ENCODE data around the gene HCN3.
"Not testable (repeated sequence)": the region's sequence is repeated elsewhere in the genome, so short reads cannot be mapped to it uniquely, and the experiment has no call there.

The HCN3 gene

DNA sequence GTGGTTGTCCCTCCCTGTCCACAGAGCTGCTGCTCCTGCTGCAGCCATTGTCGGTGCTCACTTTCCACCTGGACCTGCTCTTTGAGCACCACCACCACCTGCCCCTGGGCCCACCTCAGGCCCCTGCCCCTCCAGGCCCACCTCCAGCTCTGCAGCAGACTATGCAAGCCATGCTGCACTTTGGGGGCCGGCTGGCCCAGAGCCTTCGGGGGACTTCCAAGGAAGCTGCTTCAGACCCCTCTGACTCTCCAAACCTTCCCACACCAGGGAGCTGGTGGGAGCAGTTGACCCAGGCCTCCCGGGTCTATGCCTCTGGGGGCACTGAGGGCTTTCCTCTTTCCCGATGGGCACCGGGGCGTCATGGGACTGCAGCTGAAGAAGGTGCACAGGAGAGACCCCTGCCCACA, 49.4 kb downstream of the HCN3 start:
- in situ Hi-C loops (cut with HindIII; ENCODE audit: low pct_unique_long_range_greater_than_20kb, low sequenced_read_pairs), result no loop called here
- DNase-seq (ENCODE audit: low read depth in 1 of 2, low spot score in 1 of 2), result no peak

DNA sequence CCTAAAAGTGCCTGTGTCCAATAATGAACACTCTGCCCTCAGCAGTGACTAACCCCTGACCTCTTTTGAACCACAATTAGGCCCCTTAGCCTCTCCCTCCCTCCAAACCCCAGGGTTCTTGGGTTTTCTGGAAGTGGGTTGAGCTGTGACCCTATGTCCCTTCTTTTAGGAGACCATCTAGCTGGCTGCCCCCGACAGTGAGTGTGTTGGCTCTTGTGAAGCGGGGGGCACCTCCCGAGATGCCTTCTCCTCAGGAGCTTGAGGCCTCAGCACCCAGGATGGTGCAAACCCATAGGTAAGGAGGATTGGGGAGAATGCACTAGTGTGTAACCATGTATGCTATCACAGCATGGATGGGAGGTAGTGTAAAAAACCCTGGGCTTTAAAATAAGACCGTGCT, 50.7 kb downstream of the HCN3 start:
- in situ Hi-C loops (cut with HindIII; ENCODE audit: low pct_unique_long_range_greater_than_20kb, low sequenced_read_pairs), result no loop called here
- TF ChIP-seq JUND (IDR thresholded peaks at IDR 0.05; ENCODE audit: low read depth), result no peak

More for the DNA sequence above, 49.4 kb downstream of the HCN3 start:
- TF ChIP-seq JUND (IDR thresholded peaks at IDR 0.05; ENCODE audit: low read depth), result no peak

DNA sequence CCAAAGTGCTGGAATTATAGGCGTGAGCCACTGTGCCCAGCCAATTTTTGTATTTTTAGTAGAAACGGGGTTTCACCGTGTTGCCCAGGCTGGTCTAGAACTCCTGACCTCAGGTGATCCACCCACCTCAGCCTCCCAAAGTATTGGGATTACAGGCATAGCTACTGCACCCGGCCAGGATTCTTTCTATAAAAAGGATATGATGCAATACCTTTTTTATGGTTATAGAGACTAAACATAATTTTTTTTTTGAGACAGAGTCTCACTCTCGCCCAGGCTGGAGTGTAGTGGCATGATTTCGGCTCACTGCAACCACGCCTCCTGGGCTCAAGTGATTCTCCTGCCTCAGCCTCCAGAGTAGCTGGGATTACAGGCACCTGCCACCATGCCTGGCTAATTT, 51.6 kb downstream of the HCN3 start:
- DNase-seq (ENCODE audit: low read depth in 1 of 2, low spot score in 1 of 2); in situ Hi-C loops (cut with HindIII; ENCODE audit: low pct_unique_long_range_greater_than_20kb, low sequenced_read_pairs): not testable (repeated sequence)

More for the DNA sequence above, 50.7 kb downstream of the HCN3 start:
- DNase-seq (ENCODE audit: low read depth in 1 of 2, low spot score in 1 of 2), result no peak

DNA sequence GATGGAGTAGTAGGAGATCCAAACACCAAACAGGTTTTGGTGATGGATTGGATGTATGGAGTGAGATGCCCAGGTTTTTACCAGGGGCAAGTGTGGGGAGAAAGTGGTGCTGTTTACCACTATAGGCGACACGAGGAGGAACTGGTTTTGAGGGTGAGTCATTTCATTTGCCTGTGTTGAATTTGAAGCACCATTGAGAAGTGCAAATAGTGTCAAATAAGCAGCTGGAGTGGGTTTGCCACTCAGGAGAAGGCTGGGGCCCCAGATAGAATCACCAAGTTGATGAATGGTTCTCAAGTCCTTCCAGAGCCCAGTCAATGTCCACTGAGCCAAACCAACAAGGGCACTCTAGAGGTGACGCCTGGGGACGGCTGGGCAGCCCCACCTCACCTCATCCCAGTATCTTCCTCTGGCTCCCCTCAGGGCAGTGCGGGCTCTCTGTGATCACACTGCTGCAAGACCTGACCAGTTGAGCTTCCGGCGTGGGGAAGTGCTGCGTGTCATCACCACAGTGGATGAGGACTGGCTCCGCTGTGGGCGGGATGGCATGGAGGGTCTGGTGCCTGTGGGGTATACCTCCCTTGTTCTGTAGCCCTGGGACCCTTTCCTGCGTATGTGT, 52.8 kb downstream of the HCN3 start:
- DNase-seq (ENCODE audit: low read depth in 1 of 2, low spot score in 1 of 2), result peak in 1 of 2 experiments; percentile 37
- in situ Hi-C loops (cut with HindIII; ENCODE audit: low pct_unique_long_range_greater_than_20kb, low sequenced_read_pairs), result no loop called here
- no peak for TF ChIP-seq JUND (IDR thresholded peaks at IDR 0.05; ENCODE audit: low read depth)

DNA sequence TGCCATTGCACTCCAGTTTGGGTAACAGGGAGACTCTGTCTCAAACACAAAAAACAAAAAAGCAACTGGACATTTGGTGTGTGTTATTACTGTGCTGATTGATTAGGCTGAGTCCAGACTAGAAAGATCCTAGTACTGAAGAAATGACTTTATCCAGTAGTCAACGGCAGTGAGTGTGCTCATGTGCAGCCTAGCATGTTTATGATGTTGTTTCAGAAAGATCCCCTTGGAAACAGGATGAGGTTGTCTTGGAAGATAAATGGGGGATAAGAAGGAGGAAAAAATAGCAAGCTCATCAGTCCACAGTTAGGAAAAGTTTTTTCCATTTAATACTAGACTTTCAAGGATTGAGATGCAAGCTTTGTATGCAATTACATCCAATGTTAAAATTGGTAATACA, 57.7 kb downstream of the HCN3 start:
- in situ Hi-C loops (cut with HindIII; ENCODE audit: low pct_unique_long_range_greater_than_20kb, low sequenced_read_pairs), result no loop called here
- DNase-seq (ENCODE audit: low read depth in 1 of 2, low spot score in 1 of 2), result no peak
- TF ChIP-seq JUND (IDR thresholded peaks at IDR 0.05; ENCODE audit: low read depth), result no peak

Data from T47D (cell line).